Inflammatory macrophage treated with lipopolysaccharide for 1 hour (primary cell): Measurements from ENCODE around the gene TIGIT.
A peak's percentile ranks its signal among the peaks of the same experiment; 100 is the strongest.
"Not testable (repeated sequence)": the region's sequence is repeated elsewhere in the genome, so short reads cannot be mapped to it uniquely, and the experiment has no call there.

Experiments
- DNase-seq, 2 donors: peaks; one replicate each; pipeline ENCODE4 v3.0.0-alpha.2; 2020 to 2022

The TIGIT gene

GRCh38 chr3:114293838-114294535 lies at the start of gene TIGIT:
TSS of gene TIGIT (plus strand) at chr3:114294028. CDS start at chr3:114294062, 34 bp downstream.
- no peak for DNase-seq

DNA sequence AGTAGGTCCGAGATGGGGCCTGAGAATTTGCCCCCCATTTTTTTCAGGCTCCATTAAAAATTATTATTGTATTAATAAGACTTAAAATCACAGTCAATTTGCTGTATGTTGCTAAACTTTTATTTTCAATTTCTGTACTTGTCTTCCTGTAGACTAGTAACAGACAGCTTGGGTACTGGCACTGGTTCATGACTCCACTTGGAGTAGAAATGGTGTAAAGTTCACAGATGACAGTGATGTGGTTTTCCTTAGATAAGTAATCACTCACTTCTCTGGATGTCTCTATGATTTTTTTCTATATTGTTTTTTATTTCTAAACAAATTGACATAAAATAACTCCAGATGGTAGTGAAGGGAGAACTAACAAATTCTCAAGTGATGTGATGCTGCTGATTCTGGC lies 40.9 kb upstream of the TIGIT start:
- DNase-seq: no peak

DNA sequence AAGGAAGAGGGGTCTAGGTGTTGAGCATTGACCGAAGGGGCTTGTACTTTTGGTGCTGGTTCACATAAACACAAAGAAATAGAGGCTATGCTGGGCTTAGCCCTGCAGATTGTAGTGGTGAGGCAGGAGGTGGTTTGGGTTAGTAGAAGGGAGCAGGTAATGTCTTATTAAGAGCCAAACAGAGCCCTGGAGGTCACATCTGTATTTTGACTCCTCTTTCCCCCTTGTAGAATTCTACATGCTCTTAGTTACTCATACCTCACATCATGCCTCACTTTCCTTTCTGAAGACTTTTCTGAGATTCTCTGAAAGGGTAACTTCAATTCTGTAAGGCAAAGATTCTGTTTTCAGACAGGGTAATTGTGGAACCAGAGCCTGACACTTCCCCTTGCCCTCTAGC lies 40.3 kb upstream of the TIGIT start:
- no peak for DNase-seq

DNA sequence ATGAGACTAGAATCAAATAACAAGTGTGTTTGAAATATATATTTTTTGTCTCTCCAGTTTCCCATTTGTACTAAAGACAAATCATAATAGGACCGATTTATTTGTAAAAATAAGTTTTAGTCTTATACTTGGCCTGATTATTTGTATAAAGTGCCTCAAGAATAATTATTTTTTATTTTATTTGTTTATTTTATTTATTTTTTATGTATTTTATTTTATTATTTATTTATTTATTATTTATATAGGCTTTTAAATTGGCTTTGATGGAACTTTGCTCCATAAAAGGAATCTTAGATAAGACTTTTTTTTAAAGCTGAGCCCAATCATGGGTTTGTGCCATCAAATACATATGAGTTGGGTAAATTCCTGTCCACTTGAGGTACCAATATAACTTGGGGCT lies 34.3 kb upstream of the TIGIT start:
- DNase-seq: no peak

DNA sequence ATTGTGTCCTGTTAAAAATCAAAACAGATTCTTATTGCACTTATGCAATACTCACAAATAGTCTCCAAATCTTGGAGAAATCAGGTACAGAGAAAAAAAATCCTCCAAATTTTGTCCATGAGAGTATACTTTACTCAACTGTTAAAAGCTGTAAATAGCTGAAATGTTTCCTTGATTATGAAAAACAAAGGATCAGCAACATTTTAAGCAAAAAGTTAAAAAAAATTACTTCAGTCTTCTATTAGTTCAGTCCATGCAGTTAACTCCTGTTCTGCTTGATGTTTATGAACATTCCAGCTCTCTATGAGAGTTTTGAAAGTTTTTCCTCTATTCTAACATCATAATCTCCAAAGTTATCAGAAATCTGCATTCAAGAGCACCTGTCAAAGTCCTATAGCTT lies 33.7 kb upstream of the TIGIT start:
- DNase-seq: no peak

DNA sequence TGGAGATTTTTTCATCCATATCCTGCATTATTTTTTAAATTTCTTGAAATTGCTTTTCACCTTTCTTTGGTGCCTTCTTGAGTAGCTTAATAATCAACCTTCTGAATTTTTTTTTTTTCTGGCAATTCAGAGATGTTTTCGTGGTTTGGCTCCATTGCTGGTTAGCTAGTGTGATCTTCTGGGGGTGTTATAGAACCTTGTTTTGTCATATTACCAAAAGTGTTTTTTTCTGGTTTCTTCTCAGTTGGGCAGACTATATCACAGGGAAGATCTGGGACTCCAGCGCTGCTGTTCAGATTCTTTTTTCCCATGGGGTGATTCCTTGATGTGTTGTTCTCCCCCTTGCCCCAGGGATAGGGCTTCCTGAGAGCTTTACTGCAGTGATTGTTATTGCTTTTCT lies 23.8 kb upstream of the TIGIT start:
- no peak for DNase-seq

DNA sequence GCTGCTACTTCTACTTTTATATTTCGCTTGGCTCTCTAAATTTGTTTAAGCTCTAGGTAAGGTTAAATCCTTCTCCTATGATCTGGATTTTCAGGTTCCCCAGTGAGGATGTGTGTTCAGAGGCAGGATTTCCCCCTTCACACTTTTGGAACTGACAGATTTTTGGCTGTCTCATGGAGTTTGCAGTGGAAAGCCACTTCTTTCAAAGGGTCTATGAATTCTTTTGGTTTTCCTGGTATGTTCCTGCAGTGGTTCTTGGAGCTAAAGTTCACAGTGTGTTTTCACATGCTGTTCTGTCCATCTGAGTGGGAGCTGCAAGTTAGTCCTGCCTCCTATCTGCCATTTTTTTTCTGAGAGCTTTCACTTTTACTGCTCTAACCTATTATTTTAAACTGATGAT lies 21.6 kb upstream of the TIGIT start:
- no peak for DNase-seq

DNA sequence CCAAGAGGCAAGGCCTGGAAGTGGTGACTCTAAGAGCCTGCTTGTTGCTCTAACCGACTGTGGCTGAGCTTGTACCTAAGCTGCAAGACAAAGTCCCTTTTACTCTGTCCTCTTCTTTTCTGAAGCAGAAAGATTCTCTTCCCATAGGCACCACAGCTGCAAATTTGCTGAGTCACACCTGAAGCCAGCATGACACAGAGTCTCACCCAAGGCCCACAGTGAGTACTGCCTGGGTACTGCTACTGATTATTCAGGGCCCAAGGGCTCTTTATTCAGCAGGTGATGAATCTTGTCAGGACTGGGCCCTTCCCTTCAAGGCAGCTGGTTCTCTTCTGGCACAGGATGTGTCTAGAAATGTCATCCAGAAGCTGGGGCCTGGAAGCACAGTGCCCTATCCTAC lies 18.9 kb upstream of the TIGIT start:
- no peak for DNase-seq

GRCh38 chr3:114276856-114277255 lies 17.0 kb upstream of the TIGIT start:
- DNase-seq: not testable (repeated sequence)

DNA sequence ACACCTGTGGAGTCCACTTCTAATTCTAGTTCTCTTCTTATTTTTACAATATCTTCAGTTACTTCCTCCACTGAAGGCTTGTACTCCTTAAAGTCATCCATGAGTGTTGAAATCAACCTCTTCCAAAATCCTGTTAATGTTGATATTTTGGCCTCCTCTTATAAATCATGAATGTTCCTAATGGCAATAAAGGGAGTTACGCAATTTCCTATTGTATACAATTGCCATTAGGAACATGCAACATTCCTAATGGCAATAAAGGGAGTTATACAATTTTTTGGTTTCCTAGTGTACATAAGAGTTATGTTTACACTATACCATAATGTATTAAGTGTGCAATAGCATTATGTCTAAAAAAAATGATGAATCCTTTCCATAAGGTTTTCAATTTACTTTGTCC lies 9.2 kb upstream of the TIGIT start:
- DNase-seq: no peak

GRCh38 chr3:114285648-114286230 lies 8.1 kb upstream of the TIGIT start:
- no peak for DNase-seq

DNA sequence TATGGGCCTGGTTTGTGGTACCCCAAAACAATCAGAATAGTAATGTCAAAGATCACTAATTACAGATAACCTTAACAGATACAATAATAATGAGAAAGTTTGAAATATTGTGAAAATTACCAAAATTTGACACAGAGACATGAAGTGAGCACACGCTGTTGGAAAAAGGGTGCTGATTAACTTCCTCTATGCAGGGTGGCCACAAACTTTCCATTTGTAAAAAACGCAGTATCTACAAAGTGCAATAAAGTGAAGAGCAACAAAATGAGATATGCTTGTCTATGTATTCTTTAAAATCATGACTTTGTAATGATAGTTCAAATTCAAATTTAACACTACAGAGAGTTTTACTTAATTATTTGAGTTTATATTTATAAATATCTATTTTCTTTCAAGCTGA lies 7.6 kb upstream of the TIGIT start:
- DNase-seq: no peak

DNA sequence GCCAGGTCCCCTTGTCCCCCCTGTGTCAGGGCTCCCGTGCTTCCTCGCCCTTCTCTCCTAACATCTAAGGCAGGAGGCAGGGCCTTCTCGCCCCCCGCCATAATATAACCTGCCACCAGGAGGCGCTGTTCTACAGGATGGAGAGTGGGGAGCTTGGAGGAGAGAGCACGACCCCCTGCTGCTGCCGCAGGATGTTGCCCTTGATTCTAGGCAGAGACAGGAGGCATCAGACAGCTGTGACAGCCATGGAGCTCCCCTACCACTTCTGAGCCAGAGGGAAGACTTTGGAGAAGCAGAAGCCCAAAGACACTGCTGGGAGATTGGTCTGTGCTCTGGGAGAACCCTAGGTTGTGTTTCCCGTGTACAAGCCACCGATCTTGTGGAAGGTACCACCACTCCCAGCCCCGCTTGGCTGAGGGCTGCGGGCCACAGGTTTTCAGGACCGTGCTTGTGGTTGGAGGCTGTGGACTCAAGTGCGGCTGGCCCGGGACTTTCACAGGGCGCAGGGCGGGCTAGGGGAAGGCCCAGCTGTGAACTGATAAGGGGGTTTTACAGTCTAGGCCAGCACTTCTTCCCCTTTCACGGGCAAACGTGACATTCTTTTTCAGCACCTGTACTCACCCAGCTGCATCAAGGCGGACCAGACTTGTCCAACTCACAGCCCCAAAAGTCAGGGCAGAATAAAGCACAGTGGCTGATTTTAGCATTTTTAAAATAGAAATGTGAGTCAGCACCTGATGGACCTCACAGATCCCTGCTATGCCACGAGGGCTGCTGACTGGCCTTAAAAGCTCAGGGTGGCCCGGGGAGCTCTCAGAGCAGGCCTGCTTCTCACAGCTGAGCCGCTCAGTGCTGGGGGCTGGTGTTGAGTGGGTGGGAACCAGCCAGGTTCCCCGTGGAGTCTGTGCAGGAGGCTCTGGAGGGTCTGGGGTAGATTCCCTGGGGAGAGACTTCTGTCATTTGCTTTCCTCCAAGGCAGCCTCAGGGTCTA lies 2.6 kb upstream of the TIGIT start:
- DNase-seq: peak in 1 of 2 donors; percentile 80

DNA sequence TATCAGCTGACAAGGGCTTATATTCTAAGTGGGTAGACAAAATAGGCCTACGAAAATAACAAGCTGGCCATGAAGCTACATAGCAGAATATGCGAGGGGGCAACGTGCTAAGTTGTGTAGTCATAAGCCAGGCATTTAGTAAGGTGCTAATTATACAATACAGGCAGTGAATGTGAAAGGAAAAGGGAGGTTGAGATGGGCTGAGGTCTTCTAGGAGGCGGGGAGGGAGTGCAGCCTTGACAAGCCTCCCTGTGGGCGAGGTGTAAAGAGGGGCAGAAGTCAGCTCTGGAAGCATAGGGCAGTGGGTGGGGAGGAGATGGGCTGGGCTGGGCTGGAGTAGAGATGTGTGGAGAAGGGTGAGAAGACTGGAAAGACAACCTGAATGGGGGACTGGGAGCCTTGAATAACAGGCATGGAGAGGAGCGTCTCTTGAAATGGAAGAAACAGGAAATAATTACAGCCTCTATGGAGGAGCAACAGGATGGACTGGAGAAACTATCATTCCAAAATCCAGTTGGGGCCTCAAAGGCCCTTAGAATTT lies 1.2 kb downstream of the TIGIT start:
- no peak for DNase-seq

DNA sequence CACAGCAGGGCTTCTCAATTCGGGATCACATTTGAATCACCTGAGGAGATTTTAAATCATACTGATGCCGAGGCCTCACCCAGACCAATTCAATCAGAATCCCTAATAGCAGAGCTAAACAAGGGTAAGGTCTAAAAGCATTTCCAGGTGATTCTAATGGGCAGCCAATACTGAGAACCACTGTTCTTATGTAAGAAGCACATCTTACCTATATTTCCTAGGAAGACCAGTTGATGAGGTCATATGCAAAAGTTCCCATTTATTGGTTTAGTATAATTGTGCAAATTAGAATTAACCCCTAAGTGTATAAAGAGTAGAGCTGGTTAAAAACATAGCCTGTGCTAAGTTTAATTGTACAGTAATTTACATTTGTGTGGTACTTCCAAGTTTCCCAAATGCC lies 2.1 kb downstream of the TIGIT start:
- no peak for DNase-seq

GRCh38 chr3:114299421-114299820 lies 5.6 kb downstream of the TIGIT start:
- DNase-seq: no peak

DNA sequence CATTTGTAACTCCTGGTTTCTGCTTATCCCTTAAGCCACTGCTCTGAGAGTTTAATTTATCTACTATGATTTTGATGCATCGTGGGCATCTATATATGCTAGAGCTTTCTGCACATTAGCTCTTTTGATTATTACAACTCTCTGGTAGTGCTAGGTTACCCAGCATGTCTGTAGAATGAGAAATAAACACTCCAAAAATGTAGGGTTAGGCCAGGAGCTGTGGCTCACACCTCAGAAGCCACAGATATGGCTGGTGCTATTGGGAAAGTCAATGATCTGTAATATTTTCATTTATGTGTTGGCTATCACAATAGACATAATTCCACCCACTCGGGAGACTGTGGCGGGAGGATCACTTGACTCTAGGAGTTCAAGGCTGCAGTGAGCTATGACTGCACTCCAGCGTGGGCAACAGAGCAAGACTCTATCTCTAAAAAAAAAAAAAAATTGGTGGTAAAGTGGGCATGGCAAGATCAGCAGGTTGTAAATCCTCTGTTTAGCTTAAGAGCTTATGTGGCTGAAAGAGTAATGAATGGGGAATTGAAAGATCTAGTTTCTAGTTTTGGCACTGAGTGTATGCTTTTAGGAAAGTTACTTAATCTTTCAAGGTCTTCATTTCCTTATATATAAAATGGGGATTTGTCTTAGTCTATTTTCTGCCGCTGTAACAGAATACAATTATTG lies 6.3 kb downstream of the TIGIT start:
- no peak for DNase-seq

GRCh38 chr3:114307222-114307830 lies 13.5 kb downstream of the TIGIT start:
- DNase-seq: no peak

- no peak for DNase-seq
Measured at GRCh38 chr3:114307832-114308231, 14.0 kb downstream of the TIGIT start.

GRCh38 chr3:114308377-114308776 lies 14.5 kb downstream of the TIGIT start:
- no peak for DNase-seq

DNA sequence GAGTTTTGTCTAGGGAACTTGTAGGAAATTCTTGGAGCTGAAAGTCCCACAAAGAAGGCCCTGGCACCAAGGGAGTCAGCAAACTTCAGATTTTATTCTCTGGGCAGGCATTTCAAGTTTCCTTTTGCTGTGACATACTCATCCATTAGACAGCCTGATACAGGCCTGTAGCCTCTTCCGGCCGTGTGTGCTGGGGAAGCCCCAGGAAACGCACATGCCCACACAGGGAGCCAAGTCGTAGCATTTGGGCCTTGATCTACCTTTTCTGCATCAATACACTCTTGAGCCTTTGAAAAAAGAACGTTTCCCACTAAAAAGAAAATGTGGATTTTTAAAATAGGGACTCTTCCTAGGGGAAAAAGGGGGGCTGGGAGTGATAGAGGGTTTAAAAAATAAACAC lies 15.0 kb downstream of the TIGIT start:
- DNase-seq: no peak

DNA sequence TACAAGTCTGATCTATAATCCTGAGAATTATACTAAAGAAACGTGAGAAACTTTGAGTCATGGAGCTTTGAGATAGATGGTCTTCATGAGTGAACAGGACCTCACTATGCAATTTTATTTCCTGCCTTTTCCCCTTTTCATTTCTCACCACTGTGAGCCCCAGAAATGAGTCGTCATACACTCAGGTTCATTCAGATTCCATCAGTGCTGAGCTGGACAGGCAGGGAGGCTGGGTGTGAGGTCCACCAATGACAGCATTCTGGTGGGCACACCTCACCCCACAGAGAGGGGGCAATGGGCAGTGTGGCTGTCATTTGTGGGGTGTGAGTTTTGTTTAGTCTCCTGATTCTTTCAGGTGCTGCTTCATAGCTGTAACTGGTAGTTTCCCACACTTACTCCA lies 16.9 kb downstream of the TIGIT start:
- DNase-seq: no peak
